NB4 (cell line): ENCODE measurements around the gene IDH3G.

ENCODE experiments used
- DNase-seq: peaks from one replicate; pipeline ENCODE4 v3.0.0; 2010; ENCODE audit warnings: low read depth
- H3K4me3 ChIP-seq: one replicate; pipeline ENCODE4 v1.5.1; 2011; ENCODE audit warnings: mild to moderate bottlenecking, low read depth, low read length, moderate library complexity
- MAX ChIP-seq: IDR thresholded peaks from 2 replicates; pipeline ENCODE4 v1.6.1; 2011; ENCODE audit warnings: low read depth, low read length
- MYC ChIP-seq: IDR thresholded peaks from 2 replicates; pipeline ENCODE4 v1.6.1; 2011; ENCODE audit warnings: low read depth, low read length
- POLR2A ChIP-seq: IDR thresholded peaks from 2 replicates; pipeline ENCODE4 v1.6.1; 2011; ENCODE audit warnings: mild to moderate bottlenecking; ENCODE audit not compliant: insufficient read length; ENCODE audit errors: extremely low read depth
- TF ChIP-seq, protein P1 (sequence below): IDR thresholded peaks from one replicate; pipeline ENCODE4 v1.5.1; 2012; ENCODE audit warnings: low read depth, low read length

Gene IDH3G

DNA sequence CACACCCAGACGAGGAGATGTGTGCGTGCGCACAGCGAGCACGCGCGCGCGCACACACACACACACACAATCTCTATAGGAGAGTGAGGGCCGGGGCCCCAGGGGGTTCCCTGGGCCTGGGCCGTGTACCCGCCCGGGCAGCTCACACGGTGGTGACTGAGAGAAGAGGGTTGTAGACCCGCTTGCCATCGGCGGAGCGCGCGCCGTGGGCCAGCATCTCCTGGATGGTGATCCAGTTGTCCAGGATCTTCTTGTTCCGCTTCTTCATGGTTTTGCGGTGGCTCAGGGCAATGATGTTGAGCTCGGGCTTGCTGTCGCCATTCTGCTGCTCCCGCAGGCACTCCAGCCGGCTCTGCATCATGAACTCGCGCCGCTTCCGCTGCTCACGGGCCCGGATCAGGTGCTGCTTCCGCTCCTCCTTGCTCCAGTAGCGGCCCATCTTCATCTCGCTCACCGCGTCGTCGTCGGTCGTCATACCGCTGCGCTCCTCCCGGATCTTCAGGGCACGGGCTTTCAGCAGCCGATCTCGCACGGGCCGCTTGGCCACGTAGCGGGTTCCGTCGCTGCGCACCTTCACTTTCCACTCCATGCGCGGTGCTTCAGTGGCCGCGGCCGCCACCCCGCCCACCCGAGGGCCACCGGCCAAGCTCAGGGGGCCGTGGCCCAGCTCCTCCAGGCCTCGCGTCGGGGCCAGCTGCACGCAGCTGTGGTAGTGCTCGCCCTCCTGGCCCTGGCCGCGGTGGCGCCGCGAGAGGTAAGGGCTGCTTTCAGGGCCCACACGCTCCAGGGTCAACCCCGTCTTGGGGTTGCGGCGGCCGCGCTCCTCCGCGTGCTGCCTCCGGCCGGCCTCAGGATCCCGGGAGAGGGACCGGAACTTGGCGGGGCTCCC lies 9.3 kb upstream of the IDH3G start:
- TF ChIP-seq MYC (no peak), POLR2A (no peak), MAX (no peak)
- TF ChIP-seq, protein P1, sequence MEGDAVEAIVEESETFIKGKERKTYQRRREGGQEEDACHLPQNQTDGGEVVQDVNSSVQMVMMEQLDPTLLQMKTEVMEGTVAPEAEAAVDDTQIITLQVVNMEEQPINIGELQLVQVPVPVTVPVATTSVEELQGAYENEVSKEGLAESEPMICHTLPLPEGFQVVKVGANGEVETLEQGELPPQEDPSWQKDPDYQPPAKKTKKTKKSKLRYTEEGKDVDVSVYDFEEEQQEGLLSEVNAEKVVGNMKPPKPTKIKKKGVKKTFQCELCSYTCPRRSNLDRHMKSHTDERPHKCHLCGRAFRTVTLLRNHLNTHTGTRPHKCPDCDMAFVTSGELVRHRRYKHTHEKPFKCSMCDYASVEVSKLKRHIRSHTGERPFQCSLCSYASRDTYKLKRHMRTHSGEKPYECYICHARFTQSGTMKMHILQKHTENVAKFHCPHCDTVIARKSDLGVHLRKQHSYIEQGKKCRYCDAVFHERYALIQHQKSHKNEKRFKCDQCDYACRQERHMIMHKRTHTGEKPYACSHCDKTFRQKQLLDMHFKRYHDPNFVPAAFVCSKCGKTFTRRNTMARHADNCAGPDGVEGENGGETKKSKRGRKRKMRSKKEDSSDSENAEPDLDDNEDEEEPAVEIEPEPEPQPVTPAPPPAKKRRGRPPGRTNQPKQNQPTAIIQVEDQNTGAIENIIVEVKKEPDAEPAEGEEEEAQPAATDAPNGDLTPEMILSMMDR = no peak
- no peak overlapping the region for H3K4me3 ChIP-seq
- no peak for DNase-seq

DNA sequence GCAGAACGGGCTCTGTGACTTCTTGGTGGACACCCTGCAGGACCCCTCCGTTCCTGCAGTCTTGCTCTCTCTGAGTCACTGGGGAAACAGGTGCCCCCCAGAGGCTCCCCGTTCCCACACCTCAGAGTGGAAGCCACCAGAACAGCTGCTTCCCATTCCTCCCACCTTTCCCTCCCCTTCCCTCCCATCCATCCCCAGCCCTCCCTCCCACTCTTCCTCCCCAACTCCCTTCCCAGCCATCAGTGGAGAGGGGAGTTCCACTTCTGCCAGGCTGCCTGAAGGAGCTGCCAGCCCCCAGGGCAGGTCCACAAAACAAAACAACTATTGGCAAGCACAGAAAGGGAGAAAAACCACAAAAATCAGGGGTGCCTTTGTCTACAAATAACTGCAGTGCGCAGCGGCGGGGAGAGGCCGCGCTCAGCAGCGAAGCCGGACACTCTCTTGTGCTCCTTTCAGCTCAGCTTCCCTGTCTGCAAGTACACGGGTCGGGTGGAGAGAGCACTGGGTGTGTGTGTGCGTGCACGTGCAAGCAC lies 8.4 kb upstream of the IDH3G start:
- DNase-seq = no peak
- TF ChIP-seq MYC (no peak), POLR2A (no peak), MAX (no peak)
- TF ChIP-seq, protein P1 = no peak
- H3K4me3 ChIP-seq = no peak overlapping the region

DNA sequence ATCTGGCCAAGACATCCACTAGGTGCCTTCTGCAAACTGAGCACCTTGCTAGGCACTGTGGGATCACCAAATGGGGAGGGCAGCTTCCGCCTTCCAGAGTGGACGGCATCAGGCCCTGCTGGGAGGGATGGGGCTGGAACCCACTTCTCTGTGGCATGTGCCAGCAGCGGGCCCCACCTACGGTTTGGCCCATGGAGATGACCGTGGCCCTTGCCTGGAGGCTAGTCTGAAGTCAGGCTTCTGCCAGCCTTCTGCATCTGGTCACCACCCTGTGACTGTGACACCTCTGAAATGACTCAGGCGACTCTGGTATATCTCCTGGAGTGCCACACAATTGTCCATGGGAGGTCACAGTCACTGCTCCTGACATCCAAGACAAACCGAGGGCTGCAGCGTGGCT lies 7.5 kb upstream of the IDH3G start:
- H3K4me3 ChIP-seq = no peak overlapping the region
- TF ChIP-seq, protein P1 = no peak
- TF ChIP-seq POLR2A = no peak
- no peak for TF ChIP-seq MYC
- TF ChIP-seq MAX = no peak
- no peak for DNase-seq

GRCh38 chrX:153800746-153801145 lies 6.6 kb upstream of the IDH3G start:
- no peak for DNase-seq
- TF ChIP-seq MYC = no peak
- TF ChIP-seq POLR2A = no peak
- TF ChIP-seq, protein P1 = no peak
- TF ChIP-seq MAX = no peak
- H3K4me3 ChIP-seq = no peak overlapping the region

DNA sequence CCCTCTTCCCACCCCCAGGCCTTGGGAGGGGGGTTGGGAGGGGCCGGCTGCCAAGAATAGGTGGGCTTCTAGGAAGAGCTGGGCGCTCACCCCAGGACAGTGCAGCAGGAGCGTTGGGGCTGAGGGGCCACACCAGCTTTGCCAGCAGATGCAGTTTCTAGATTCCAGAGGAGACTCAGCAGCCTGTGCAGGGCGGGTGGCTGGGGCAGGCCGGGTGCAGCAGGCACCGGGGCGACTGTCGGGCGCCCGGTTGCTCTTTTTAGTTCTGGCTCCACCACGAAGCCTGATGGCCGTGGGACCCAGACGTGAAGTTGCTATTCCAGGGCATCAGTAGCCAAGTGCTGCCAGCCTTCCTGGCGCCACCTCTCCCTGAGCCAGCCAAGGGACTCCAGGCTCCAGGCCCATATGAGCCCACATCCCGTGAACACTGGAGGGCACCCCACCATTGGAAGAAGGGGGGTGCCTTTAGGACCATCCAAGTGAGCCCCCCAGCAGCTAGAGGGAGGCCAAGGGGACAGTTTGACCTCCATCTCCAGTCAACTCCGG lies 6.1 kb upstream of the IDH3G start:
- DNase-seq = no peak
- TF ChIP-seq MYC (no peak), MAX (no peak), POLR2A (no peak)
- TF ChIP-seq, protein P1 = no peak
- no peak overlapping the region for H3K4me3 ChIP-seq
